GM18858 (cell line): ENCODE data around the gene ICAM1.
"Not testable (repeated sequence)": the region's sequence is repeated elsewhere in the genome, so short reads cannot be mapped to it uniquely, and the experiment has no call there.

ENCODE experiments used
- ATAC-seq: cut with Tn5 transposase; IDR thresholded peaks from one replicate; pipeline ENCODE4 v1.9.1; 2021; ENCODE audit not compliant: unreplicated experiment

The ICAM1 gene

GRCh38 chr19:10241826-10242449 lies 29.0 kb upstream of the ICAM1 start:
- not testable (repeated sequence) for ATAC-seq

- ATAC-seq, result no peak
Observed at GRCh38 chr19:10243606-10244005, 27.3 kb upstream of the ICAM1 start.

- ATAC-seq, result no peak
Observed at GRCh38 chr19:10245189-10245939, 25.6 kb upstream of the ICAM1 start.

GRCh38 chr19:10246511-10246910 lies 24.4 kb upstream of the ICAM1 start:
- ATAC-seq, result no peak

GRCh38 chr19:10251792-10252694 lies 18.9 kb upstream of the ICAM1 start, which contains the start of gene MRPL4:
Gene MRPL4, plus strand, starts transcription at chr19:10252214. Its CDS starts 40 bp downstream, at chr19:10252254.
- ATAC-seq, result peak; percentile 77

GRCh38 chr19:10252707-10253106 lies 18.2 kb upstream of the ICAM1 start:
- no peak for ATAC-seq

GRCh38 chr19:10254244-10254643 lies 16.7 kb upstream of the ICAM1 start:
- ATAC-seq, result no peak

GRCh38 chr19:10255358-10255757 lies 15.6 kb upstream of the ICAM1 start:
- ATAC-seq, result no peak

- no peak for ATAC-seq
Observed at GRCh38 chr19:10256551-10256950, 14.4 kb upstream of the ICAM1 start.

GRCh38 chr19:10256970-10257615 lies 13.8 kb upstream of the ICAM1 start:
- ATAC-seq, result no peak

- no peak for ATAC-seq
Observed at GRCh38 chr19:10258080-10258710, 12.7 kb upstream of the ICAM1 start.

- ATAC-seq, result no peak
Observed at GRCh38 chr19:10259162-10259905, 11.6 kb upstream of the ICAM1 start.

GRCh38 chr19:10260141-10260584 lies 10.8 kb upstream of the ICAM1 start:
- ATAC-seq, result no peak

GRCh38 chr19:10262771-10263170 lies 8.1 kb upstream of the ICAM1 start:
- no peak for ATAC-seq

GRCh38 chr19:10266706-10267105 lies 4.2 kb upstream of the ICAM1 start:
- no peak for ATAC-seq

GRCh38 chr19:10268071-10268470 lies 2.8 kb upstream of the ICAM1 start:
- ATAC-seq, result no peak

- ATAC-seq, result no peak
Observed at GRCh38 chr19:10269333-10270179, 1.4 kb upstream of the ICAM1 start.

GRCh38 chr19:10270180-10270615 lies 722 bp upstream of the ICAM1 start:
- no peak for ATAC-seq
